ENCODE results near the gene HIVEP3.

DNA sequence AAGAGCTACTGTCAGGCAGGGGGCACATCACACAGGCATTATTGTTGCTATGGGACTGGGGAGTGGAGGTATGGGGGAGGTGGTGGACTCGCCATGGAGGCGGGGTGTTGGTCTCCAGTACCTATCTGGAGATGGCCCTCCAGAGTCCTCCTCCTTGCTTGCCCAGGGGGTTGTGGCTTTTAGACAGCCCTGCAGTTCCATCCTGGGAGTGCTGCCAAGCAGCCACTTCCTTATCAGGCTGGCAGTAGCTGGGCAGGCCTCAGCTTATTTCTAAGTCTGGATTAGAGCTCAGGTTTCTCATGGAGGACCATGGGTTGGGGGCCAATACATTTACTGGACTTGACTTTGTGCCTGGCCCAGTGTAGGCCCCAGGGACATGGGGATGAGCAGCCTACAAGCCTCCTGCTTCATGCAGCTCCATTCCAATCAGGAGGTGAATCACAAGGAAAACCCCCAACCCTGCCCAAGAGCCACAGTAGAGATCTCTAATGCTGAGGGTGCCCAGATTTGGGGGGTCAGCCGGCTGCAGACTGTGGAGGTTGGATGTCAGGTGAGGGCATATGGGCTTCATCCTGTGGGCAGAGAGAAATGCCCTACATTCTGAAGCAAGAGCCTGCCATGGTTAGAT lies 223.5 kb downstream of the HIVEP3 start:
- TF ChIP-seq, protein P1, sequence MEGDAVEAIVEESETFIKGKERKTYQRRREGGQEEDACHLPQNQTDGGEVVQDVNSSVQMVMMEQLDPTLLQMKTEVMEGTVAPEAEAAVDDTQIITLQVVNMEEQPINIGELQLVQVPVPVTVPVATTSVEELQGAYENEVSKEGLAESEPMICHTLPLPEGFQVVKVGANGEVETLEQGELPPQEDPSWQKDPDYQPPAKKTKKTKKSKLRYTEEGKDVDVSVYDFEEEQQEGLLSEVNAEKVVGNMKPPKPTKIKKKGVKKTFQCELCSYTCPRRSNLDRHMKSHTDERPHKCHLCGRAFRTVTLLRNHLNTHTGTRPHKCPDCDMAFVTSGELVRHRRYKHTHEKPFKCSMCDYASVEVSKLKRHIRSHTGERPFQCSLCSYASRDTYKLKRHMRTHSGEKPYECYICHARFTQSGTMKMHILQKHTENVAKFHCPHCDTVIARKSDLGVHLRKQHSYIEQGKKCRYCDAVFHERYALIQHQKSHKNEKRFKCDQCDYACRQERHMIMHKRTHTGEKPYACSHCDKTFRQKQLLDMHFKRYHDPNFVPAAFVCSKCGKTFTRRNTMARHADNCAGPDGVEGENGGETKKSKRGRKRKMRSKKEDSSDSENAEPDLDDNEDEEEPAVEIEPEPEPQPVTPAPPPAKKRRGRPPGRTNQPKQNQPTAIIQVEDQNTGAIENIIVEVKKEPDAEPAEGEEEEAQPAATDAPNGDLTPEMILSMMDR (IDR thresholded peaks at IDR 0.05; ENCODE audit: insufficient read depth, low read depth, low read length) = no peak
- TF ChIP-seq EZH2 (IDR thresholded peaks at IDR 0.05; ENCODE audit: insufficient read depth, low read length) = no peak

All from astrocyte (in vitro differentiated cells and primary cell).